GM23338 (cell line): ENCODE results near the gene ALG5.

ENCODE experiments used
- CREB1 ChIP-seq: fragments of 250-450 bp; sonication (Bioruptor Pico); IDR thresholded peaks from 2 replicates; pipeline ENCODE4 v1.5.0; 2020; ENCODE audit warnings: low read depth, mild to moderate bottlenecking, moderate library complexity
- EZH2 ChIP-seq: fragments of 200-600 bp; sonication (generic); IDR thresholded peaks from one replicate; pipeline ENCODE4 v1.8.0; 2017; ENCODE audit warnings: antibody characterized with exemption, mild to moderate bottlenecking, low read depth; ENCODE audit not compliant: unreplicated experiment
- JUNB ChIP-seq: IDR thresholded peaks from one replicate; pipeline ENCODE4 v1.6.1; 2016; ENCODE audit warnings: antibody characterized with exemption; ENCODE audit not compliant: unreplicated experiment
- STAT1 ChIP-seq: IDR thresholded peaks from one replicate; pipeline ENCODE4 v1.6.1; 2016; ENCODE audit warnings: antibody characterized with exemption; ENCODE audit not compliant: unreplicated experiment
- TF ChIP-seq, protein P1 (sequence below), 2 experiments: fragments of 200-600 bp in 1 of 2; sonication (generic) in 1 of 2; conservative IDR thresholded peaks; 2 replicates each; pipeline versions ENCODE4 v1.5.1 to v1.6.1; 2016 to 2017; ENCODE audit warnings: antibody characterized with exemption in 2 of 2, low read depth in 2 of 2, mild to moderate bottlenecking in 2 of 2, moderate library complexity in 1 of 2
- TF ChIP-seq, protein P2 (sequence below): IDR thresholded peaks from one replicate; pipeline ENCODE4 v1.6.1; 2018; ENCODE audit warnings: antibody characterized with exemption; ENCODE audit not compliant: unreplicated experiment

DNA sequence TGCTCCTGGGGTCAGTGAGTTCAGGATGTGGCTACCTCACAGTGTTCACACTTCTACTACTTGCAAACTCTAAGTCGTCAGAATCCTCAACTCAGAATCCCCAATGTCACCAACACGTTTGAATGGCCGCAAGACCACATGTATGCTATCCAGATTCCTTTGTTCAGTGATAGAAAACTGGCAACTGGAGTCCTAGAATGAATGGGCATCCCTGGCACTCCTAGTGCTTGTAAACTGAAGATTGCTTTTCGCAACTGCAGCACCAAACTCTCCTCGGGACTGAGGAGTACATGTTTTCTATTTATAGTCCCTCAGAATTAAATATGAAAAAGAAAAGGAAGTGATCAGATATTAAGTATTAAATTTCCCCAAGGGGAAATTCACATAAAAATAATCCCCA is 84.0 kb downstream of the ALG5 start:
- TF ChIP-seq, protein P1, sequence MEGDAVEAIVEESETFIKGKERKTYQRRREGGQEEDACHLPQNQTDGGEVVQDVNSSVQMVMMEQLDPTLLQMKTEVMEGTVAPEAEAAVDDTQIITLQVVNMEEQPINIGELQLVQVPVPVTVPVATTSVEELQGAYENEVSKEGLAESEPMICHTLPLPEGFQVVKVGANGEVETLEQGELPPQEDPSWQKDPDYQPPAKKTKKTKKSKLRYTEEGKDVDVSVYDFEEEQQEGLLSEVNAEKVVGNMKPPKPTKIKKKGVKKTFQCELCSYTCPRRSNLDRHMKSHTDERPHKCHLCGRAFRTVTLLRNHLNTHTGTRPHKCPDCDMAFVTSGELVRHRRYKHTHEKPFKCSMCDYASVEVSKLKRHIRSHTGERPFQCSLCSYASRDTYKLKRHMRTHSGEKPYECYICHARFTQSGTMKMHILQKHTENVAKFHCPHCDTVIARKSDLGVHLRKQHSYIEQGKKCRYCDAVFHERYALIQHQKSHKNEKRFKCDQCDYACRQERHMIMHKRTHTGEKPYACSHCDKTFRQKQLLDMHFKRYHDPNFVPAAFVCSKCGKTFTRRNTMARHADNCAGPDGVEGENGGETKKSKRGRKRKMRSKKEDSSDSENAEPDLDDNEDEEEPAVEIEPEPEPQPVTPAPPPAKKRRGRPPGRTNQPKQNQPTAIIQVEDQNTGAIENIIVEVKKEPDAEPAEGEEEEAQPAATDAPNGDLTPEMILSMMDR (conservative IDR thresholded peaks at IDR 0.05; ENCODE audit: low read depth in 2 of 2) = no peak
- TF ChIP-seq CREB1 = no peak
- no peak for TF ChIP-seq STAT1
- TF ChIP-seq EZH2 = no peak
- TF ChIP-seq, protein P2, sequence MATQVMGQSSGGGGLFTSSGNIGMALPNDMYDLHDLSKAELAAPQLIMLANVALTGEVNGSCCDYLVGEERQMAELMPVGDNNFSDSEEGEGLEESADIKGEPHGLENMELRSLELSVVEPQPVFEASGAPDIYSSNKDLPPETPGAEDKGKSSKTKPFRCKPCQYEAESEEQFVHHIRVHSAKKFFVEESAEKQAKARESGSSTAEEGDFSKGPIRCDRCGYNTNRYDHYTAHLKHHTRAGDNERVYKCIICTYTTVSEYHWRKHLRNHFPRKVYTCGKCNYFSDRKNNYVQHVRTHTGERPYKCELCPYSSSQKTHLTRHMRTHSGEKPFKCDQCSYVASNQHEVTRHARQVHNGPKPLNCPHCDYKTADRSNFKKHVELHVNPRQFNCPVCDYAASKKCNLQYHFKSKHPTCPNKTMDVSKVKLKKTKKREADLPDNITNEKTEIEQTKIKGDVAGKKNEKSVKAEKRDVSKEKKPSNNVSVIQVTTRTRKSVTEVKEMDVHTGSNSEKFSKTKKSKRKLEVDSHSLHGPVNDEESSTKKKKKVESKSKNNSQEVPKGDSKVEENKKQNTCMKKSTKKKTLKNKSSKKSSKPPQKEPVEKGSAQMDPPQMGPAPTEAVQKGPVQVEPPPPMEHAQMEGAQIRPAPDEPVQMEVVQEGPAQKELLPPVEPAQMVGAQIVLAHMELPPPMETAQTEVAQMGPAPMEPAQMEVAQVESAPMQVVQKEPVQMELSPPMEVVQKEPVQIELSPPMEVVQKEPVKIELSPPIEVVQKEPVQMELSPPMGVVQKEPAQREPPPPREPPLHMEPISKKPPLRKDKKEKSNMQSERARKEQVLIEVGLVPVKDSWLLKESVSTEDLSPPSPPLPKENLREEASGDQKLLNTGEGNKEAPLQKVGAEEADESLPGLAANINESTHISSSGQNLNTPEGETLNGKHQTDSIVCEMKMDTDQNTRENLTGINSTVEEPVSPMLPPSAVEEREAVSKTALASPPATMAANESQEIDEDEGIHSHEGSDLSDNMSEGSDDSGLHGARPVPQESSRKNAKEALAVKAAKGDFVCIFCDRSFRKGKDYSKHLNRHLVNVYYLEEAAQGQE = no peak
- TF ChIP-seq JUNB = no peak
